Activated CD4-positive, alpha-beta T cell treated with anti-CD3 and anti-CD28 coated beads for 48 hours (primary cell): Measurements from ENCODE around the gene PSMD4.
"Not testable (repeated sequence)": the region's sequence is repeated elsewhere in the genome, so short reads cannot be mapped to it uniquely, and the experiment has no call there.

Experiments
- DNase-seq: peaks from one replicate; pipeline ENCODE4 v3.0.0-alpha.2; 2020

The PSMD4 gene

DNA sequence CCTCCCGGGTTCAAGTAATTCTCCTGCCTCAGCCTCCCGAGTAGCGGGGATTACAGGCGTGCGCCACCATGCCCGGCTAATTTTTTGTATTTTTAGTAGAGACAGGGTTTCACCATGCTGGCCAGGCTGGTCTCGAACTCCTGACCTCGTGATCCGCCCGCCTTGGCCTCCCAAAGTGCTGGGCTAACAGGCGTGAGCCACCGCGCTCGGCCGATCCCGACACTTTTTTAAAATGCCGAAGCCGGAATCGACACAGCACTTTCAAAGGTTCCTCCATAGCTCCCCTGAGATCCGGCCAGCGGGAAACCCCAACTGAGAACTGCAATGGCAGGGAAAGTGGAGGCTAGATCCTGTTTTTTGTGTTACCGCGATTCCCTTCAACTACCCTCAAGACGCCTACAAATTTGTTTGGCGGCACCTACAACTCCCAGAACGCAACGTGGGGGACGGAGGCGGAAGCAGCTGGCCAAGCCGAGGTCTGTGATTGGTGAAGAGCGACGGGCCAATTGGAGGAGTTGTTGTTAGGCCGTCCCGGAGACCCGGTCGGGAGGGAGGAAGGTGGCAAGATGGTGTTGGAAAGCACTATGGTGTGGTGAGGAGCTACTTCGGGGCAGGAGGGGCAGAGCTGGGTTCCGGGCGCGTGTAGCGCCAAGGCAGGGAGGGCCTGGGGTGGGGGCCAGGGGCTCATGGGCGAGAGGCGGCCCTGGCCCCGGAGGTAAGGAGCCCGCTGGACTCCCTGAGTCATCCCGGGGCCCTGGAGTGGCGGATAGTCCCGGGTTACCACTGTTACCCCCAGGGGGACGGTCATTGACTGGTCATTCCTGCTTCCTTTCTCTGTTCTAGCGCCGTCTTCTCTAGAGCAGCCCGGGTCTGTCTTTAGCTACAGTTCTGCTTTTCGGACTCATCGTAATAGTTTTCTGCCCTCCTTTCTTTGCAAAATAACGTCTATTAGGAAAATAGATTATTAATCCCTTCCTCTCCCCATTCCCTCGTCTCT lies at the start of gene PSMD4:
PSMD4 (plus strand) TSS at position 518 of the 997 bp plus-strand sequence; CDS start at position 567, 49 bp downstream.
- peak; percentile 95 for DNase-seq

DNA sequence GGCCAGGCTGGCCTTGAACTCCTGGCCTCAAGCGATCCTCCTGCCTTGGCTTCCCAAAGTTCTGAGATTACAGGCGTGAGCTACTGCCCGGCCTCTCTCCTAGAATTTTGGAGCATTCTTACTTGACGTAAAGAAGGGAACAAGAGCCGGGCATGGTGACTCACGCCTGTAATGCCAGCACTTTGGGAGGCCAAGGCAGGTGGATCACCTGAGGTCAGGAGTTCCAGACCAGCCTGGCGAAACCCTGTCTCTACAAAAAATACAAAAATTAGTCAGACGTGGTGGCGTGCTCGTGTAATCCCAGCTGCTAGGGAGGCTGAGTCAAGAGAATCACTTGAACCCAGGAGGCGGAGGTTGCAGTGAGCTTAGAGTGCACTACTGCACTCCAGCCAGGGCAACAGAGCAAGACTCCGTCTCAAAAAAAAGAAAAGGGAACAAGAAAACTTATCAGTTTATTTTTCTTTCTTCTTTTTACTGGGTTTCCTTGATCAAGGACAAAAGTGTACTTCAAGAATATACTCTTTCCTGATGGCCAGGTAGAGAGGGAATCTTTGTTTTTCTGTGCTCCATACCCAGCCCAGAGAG lies 49.1 kb upstream of the PSMD4 start:
- DNase-seq, result not testable (repeated sequence)

DNA sequence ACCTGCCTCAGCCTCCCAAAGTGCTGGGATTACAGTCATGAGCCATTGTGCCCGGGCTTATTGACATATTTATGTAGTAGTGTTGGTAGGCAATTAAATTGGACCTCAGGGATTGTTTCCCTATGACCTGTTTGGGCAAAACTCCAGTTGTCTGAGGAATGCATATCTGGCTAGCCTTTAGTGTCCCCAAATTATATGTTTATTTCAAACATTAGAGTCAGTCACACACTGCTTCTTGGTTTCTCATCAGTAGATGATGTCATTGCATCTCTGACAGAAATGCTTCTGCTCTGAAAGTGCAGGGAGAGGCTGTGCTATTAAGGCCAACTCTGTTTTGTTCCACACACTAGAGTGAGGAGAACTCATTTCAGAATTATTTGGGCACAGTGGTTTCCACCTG lies 43.7 kb upstream of the PSMD4 start:
- DNase-seq, result no peak

DNA sequence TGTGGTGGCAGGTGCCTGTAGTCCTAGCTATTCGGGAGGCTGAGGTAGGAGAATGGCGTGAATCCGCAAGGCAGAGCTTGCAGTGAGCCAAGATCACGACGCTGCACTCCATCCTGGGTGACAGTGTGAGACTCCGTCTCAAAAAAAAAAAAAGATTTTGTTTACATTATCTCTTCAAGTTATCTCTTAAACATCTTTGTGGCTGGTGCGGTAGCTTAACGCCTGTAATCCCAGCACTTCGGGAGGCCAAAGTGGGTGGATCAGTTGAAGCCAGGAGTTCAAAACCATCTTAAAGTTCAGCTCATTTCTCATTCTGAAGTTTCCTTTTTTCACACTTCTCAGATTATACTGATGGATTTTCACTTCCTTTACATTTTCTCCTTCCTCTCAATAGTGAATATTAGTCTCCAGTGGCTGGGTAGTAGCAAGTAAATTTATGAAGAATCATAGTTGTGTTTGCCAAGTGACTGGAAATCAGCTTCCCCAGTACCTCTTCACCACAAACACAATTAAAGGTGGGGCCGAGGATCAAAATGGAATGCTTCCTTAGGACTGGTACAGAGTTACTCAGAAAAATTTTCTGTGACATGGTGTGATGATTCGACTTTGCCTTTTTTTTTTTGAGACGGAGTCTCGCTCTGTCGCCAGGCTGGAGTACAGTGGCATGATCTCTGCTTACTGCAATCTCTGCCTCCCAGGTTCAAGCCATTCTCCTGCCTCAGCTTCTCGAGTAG lies 42.4 kb upstream of the PSMD4 start:
- peak; percentile 29 for DNase-seq

DNA sequence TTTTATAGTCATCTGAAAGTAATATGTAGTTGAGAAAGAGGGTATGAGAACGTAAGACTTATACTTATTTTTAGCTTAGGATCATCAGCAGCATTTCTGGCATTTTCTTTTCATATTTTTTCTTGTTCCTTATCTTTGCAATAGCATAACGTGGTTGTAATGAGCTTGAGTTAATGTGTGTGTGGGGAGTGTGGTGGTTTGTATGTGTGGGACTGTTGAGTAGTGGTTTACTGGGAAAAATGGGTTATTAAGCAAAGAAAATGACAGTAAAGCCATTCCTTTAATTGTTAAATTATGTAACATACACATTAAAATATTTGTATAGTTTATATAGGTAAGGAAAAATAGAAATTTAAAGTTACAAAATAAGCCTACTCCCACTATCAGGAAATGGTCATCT lies 41.0 kb upstream of the PSMD4 start:
- no peak for DNase-seq

DNA sequence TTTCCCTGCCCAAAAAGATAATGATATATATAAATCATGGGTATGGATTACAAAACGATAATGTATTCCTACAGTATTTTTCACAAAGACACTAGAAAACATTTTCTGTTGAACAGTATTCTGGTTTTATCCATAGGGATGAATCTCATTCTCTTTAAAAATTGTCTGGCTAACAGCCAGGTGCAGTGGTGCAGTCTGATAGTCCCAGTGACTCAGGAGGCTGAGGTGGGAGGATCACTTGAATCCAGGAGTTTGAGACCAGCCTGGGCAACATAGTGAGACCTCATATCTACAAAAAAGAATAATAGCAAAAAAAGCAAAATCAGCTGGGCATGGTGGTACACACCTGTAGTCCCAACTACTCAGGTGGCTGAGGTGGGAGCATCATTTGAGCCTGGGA lies 32.9 kb upstream of the PSMD4 start:
- no peak for DNase-seq

- no peak for DNase-seq
Observed at GRCh38 chr1:151222130-151222529, 32.4 kb upstream of the PSMD4 start.

- no peak for DNase-seq
Observed at GRCh38 chr1:151235235-151235634, 19.3 kb upstream of the PSMD4 start.

GRCh38 chr1:151237678-151238466 lies 16.7 kb upstream of the PSMD4 start:
- DNase-seq, result no peak

DNA sequence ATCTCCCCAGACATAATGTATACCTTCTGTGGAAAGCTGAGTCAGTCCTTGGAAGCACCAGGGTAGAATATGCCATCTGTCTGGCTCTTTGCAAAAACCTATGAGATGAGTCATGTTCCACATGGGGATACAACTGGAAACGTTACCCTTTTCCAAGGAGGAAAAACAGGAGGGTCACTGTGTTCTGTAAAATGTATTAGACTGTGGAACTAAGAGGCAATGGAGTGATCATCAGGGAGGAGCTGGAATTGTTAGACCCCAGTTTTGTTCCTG lies 16.1 kb upstream of the PSMD4 start:
- no peak for DNase-seq

- DNase-seq, result no peak
Observed at GRCh38 chr1:151242442-151242841, 12.1 kb upstream of the PSMD4 start.

DNA sequence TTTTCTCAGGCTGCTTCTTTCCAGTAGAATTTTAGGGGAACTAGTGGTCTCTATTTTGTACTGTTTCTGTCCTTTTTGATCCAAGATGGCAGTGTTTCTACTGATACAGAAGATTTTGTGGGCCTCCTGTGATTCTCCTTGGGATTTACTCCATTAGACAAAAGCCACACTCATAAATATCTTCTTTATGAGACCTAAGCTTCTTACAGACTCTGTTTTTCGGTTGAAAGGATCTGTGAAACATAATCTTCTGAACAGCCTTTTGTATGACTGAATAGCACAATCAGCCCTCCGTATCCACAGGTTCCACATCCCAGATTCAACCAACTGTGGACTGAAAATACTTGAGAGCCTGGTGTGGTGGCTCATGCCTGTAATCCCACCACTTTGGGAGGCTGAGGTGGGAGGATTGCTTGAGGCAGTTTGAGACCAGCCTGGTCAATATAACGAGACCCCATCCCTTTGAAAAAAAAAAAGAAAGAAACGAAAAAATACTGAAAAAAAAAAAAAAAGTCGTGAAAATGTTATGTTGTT lies 10.8 kb upstream of the PSMD4 start:
- no peak for DNase-seq

DNA sequence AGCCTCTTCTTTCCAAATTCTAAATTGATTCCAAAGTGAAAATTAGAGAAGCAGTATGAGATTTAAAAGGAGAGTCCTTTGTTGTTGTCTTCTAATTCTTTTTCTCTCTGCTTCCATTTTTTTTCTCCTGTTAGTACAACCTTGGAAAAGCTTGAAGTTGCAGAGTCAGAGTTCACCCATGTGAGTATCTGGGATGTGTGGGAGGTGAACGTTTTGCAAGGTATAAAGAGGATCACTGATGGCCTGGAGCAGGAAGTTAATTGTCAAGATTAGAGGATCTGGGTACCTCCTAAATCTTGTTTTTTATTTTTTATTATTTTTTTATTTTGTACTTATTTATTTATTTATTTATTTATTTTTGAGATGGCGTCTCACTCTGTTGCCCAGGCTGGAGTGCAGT lies 7.7 kb upstream of the PSMD4 start:
- no peak for DNase-seq

GRCh38 chr1:151251656-151252470 lies 2.7 kb upstream of the PSMD4 start:
- peak; percentile 75 for DNase-seq

DNA sequence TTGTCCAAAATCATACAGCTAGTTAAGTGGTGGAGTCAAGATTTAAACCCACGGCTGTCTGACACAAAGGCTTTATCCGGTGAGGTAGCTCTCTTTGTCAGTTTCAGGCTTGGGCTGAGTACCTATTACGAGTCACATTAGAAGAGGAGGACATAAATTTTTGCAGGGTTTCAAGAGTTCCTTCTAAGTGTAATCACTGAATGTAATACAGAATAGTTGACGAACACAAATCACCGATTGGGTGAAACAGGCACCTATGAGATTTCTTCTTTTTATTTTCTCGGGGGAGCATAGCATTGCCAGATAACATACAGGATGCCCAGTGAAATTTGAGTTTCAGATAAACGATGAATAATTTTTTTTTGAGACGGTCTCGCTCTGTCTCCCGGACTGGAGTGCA lies 847 bp downstream of the PSMD4 start:
- no peak for DNase-seq

DNA sequence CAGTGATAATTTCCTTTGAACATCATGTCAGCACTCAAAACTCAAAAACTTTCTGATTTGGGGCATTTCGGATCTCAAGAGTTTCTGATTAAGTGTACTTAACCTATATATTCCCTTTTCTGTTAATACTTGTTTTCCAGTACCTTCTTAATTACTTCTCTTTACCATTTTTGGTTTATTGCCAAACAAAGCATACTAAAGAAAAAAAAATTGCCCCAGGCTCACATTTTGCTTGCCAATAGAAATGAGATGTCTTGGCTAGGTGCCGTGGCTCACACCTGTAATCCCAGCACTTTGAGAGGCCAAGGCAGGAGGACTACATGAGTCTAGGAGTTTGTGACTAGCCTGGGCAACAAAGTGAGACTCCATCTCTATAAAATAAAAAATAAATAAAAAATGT lies 4.8 kb downstream of the PSMD4 start:
- no peak for DNase-seq

DNA sequence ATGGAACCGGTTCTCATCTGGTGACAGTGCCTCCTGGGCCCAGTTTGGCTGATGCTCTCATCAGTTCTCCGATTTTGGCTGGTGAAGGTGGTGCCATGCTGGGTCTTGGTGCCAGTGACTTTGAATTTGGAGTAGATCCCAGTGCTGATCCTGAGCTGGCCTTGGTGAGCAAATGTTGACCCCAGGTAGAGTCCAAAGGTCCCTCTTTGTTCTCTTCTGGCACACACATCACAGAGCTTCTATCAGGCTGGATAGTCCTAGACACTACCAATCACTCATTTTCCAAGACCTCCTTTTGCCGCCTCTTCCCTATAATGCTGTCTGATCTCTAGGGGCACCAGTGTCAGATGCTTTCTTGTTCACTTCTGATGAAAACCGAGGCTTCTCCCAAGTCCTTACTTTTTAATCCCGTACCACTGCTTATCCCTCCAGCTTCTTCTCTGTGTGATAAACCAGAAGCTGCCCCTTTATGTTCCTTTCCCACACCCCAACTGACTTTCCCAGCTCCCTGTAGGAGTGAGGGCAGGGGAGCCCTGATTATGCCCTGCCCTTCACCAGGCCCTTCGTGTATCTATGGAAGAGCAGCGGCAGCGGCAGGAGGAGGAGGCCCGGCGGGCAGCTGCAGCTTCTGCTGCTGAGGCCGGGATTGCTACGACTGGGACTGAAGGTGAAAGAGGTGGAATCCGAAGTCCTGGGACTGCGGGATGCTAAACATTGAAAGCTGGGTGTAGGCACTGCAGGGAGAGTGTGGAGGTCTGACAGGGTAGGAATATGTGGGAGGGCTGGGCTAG lies 11.1 kb downstream of the PSMD4 start:
- DNase-seq, result no peak

DNA sequence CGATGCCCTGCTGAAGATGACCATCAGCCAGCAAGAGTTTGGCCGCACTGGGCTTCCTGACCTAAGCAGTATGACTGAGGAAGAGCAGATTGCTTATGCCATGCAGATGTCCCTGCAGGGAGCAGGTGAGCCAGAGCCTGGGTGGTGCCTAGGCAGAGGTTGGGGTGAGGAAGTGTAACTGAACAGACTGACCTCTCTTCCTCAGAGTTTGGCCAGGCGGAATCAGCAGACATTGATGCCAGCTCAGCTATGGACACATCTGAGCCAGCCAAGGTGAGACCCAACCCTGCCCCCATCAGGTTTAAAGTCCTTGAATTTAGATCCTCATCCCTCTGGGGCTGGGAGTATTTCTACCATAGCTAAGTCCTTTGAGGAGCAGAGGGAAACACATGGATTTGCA lies 11.8 kb downstream of the PSMD4 start:
- no peak for DNase-seq

- no peak for DNase-seq
Observed at GRCh38 chr1:151266821-151267220, 12.3 kb downstream of the PSMD4 start.

DNA sequence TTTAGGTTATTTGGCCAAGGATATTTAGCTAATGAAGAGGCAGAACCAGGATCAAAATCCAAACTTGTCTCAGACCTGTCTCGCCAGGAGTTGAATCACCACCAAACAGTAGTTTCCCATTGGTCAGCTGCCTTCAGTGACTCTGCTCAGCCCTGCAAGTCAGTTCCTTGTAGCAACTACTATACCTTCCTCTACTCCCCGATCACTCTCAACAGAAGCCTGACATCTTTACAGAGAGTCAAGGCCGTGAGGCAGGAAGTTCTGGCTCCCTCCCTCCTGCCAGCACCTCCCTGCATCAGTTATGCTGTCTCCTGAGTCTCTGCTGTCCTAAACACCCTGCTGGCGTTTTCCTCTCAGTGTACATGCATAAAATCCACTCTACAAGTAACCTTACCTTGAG lies 13.2 kb downstream of the PSMD4 start:
- DNase-seq, result no peak

DNA sequence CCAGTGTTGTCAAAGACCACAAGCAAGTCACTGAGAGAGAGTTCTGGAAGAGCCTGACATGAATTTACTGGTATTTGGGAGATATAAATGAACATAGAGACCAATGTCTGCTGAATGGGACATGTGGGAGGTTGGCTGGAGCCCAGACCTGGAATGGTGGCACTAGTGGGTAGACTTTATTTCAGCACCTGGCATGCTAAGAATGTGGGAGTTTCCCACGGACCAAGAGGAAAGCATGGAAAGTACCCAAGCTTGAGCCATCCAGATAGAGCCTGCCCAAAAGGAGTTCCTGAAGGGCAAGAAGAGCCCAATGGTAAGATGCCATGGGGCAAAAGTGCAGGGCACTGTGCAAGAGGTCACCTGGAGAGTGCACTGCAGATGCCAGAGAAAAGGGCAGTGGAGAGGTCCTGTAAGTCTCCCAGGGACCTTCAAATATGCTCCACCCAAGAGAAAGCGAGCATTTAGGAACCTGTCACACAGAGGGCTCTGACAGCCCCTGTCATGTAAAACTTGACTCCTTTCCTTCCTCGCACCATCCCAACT lies 19.5 kb downstream of the PSMD4 start:
- DNase-seq, result no peak
